AG08396 (cell line): ENCODE measurements around the gene OR10S1.
"Not testable (repeated sequence)": the region's sequence is repeated elsewhere in the genome, so short reads cannot be mapped to it uniquely, and the experiment has no call there.

Source experiments
- DNase-seq: peaks from one replicate; pipeline ENCODE4 v3.0.0; 2012; ENCODE audit warnings: low spot score, mixed read lengths

The OR10S1 gene

GRCh38 chr11:123977731-123978347 is at the start of gene OR10S1:
Gene OR10S1 (minus strand): TSS chr11:123977781. CDS start chr11:123977664, 117 bp downstream.
- DNase-seq, result no peak

GRCh38 chr11:124026498-124026897 is 48.9 kb upstream of the OR10S1 start, which contains the start of gene OR10G8:
Gene OR10G8 (plus strand): TSS chr11:124026798. CDS start chr11:124029623, 2,825 bp downstream.
- DNase-seq, result no peak

GRCh38 chr11:124015837-124016236 is 38.3 kb upstream of the OR10S1 start:
- DNase-seq, result not testable (repeated sequence)

GRCh38 chr11:124012697-124013096 is 35.1 kb upstream of the OR10S1 start, which contains the start of gene OR10G4:
Gene OR10G4 (plus strand): TSS chr11:124012997. CDS start chr11:124015575, 2,578 bp downstream.
- DNase-seq, result no peak

- no peak for DNase-seq
These were observed 17.5 kb upstream of the OR10S1 start, which contains the start of gene OR10G6 for GRCh38 chr11:123995119-123995518. Gene OR10G6 (minus strand): TSS chr11:123995161. CDS start chr11:123995161, 0 bp downstream.

- DNase-seq, result no peak
These were observed 1.7 kb upstream of the OR10S1 start for GRCh38 chr11:123979311-123979710.

GRCh38 chr11:123976770-123977560 is 616 bp downstream of the OR10S1 start:
- DNase-seq, result no peak

GRCh38 chr11:123973816-123974215 is 3.8 kb downstream of the OR10S1 start:
- DNase-seq, result no peak

- DNase-seq, result no peak
These were observed 20.8 kb downstream of the OR10S1 start for GRCh38 chr11:123956752-123957151.

GRCh38 chr11:123945132-123945531 is 32.4 kb downstream of the OR10S1 start:
- no peak for DNase-seq

- DNase-seq, result no peak
These were observed 33.8 kb downstream of the OR10S1 start, which contains the start of gene OR6T1 for GRCh38 chr11:123943738-123944137. Gene OR6T1 (minus strand): TSS chr11:123943838. CDS start chr11:123943838, 0 bp downstream.

GRCh38 chr11:123942413-123942812 is 35.2 kb downstream of the OR10S1 start:
- DNase-seq, result no peak

- no peak for DNase-seq
These were observed 38.3 kb downstream of the OR10S1 start, which contains the start of gene OR4D5 for GRCh38 chr11:123939317-123939716. Gene OR4D5 (plus strand): TSS chr11:123939617. CDS start chr11:123939617, 0 bp downstream.
